Measurements from ENCODE around the gene HCN3. TPM values are rescaled to one million over a fixed set of nuclear protein-coding genes. Genes with fewer than 3 reads are reported as not detected.
"Not testable (repeated sequence)": the region's sequence is repeated elsewhere in the genome, so short reads cannot be mapped to it uniquely, and the experiment has no call there.

The HCN3 gene
- total RNA-seq, result 1 to 10 TPM; 1.8 to 5.7 TPM
- polyA plus RNA-seq, result 1 to 10 TPM in 1 of 2 donors, under 1 TPM in 1; 0.13 to 3.1 TPM
- long read RNA-seq, donor 1, partial matches to known transcripts, result 0 of 1 reads
- long read RNA-seq, donor 1, other reads (novel, unspliced or antisense), result 1 of 1 reads
- long read RNA-seq, donor 2, partial matches to known transcripts, result 0 of 2 reads
- long read RNA-seq, donor 2, other reads (novel, unspliced or antisense), result 1 of 2 reads

GRCh38 chr1:155277070-155277901 is at the start of gene HCN3:
HCN3 (plus strand) TSS chr1:155277463; CDS start chr1:155277591, 128 bp downstream.
- H3K27ac ChIP-seq (ENCODE audit: low read depth in 1 of 2, low read length in 2 of 2), result peak within 1 kb of the TSS in 1 of 2 donors; percentile 2
- H3K9me3 ChIP-seq (ENCODE audit: control insufficient read depth, low read length), result no peaks in the 10 kb centered on the region
- intact Hi-C loops (cut with DNase I), result loop anchor here in 1 of 2 donors (1.0 kb wide), 1 partner anchor 46 kb away; no protein-coding TSS in a partner anchor
- peak; percentile 98 to 99 for DNase-seq
- H3K36me3 ChIP-seq (ENCODE audit: control insufficient read depth in 1 of 2, insufficient read depth in 2 of 2, low read length in 1 of 2), result no peaks in the 10 kb centered on the region
- ATAC-seq (ENCODE audit: low FRiP score), result peak; percentile 92
- H3K4me1 ChIP-seq (ENCODE audit: control insufficient read depth in 1 of 2, insufficient read depth in 2 of 2, low read length in 2 of 2), result peaks cover 0 to 3% of the 10 kb centered on the region in 2 donors
- 1% methylated on average over 68 of the region's 68 CpGs for WGBS, 2 donors
- no peaks in the 10 kb centered on the region for H3K27me3 ChIP-seq (ENCODE audit: control insufficient read depth in 1 of 2, insufficient read depth in 2 of 2, low read length in 1 of 2)
- H3K4me3 ChIP-seq (ENCODE audit: low read length in 2 of 2), result peak within 1 kb of the TSS; percentile 36 to 44

DNA sequence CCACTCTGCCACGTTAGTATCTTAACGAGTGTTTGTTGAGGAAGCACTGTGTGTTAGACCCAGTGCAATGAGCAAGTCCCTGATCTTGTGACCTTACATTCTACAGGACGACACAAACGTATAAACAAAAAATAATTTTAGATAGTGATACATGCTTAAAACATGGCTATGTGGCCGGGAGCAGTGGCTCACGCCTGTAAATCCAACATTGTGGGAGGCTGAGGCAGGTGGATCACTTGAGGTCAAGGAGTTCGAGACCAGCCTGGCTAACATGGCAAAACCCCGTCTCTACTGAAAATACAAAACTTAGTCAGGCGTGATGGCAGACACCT is 49.2 kb upstream of the HCN3 start:
- Histone ChIP-seq H3K4me3 (ENCODE audit: low read length in 2 of 2) (no peak overlapping the region), H3K27ac (ENCODE audit: low read depth in 1 of 2, low read length in 2 of 2) (peak overlapping the region in 1 of 2 donors; percentile 83), H3K27me3 (ENCODE audit: control insufficient read depth in 1 of 2, insufficient read depth in 2 of 2, low read length in 1 of 2) (no peaks in the 10 kb centered on the region), H3K4me1 (ENCODE audit: control insufficient read depth in 1 of 2, insufficient read depth in 2 of 2, low read length in 2 of 2) (peaks cover 5 to 8% of the 10 kb centered on the region in 2 donors), H3K36me3 (ENCODE audit: control insufficient read depth in 1 of 2, insufficient read depth in 2 of 2, low read length in 1 of 2) (no peaks in the 10 kb centered on the region), H3K9me3 (ENCODE audit: control insufficient read depth, low read length) (no peaks in the 10 kb centered on the region)
- ATAC-seq (ENCODE audit: low FRiP score) (no peak), DNase-seq (no peak)
- 46 to 47% methylated on average over 9 of the region's 9 CpGs for WGBS, 2 donors
- intact Hi-C loops (cut with DNase I), result loop anchor here in 1 of 2 donors (5.0 kb wide), 2 partner anchors 36 to 51 kb away; no protein-coding TSS in a partner anchor

- H3K36me3 ChIP-seq (ENCODE audit: control insufficient read depth in 1 of 2, insufficient read depth in 2 of 2, low read length in 1 of 2); ATAC-seq (ENCODE audit: low FRiP score); intact Hi-C loops (cut with DNase I); H3K4me1 ChIP-seq (ENCODE audit: control insufficient read depth in 1 of 2, insufficient read depth in 2 of 2, low read length in 2 of 2); H3K27me3 ChIP-seq (ENCODE audit: control insufficient read depth in 1 of 2, insufficient read depth in 2 of 2, low read length in 1 of 2); DNase-seq; H3K4me3 ChIP-seq (ENCODE audit: low read length in 2 of 2); H3K9me3 ChIP-seq (ENCODE audit: control insufficient read depth, low read length): not testable (repeated sequence)
- WGBS, 2 donors, result 93 to 94% methylated on average over 3 of the region's 3 CpGs
- H3K27ac ChIP-seq (ENCODE audit: low read depth in 1 of 2, low read length in 2 of 2), result peak overlapping the region; percentile 29 to 75
These were observed 46.0 kb upstream of the HCN3 start for GRCh38 chr1:155231302-155231701.

DNA sequence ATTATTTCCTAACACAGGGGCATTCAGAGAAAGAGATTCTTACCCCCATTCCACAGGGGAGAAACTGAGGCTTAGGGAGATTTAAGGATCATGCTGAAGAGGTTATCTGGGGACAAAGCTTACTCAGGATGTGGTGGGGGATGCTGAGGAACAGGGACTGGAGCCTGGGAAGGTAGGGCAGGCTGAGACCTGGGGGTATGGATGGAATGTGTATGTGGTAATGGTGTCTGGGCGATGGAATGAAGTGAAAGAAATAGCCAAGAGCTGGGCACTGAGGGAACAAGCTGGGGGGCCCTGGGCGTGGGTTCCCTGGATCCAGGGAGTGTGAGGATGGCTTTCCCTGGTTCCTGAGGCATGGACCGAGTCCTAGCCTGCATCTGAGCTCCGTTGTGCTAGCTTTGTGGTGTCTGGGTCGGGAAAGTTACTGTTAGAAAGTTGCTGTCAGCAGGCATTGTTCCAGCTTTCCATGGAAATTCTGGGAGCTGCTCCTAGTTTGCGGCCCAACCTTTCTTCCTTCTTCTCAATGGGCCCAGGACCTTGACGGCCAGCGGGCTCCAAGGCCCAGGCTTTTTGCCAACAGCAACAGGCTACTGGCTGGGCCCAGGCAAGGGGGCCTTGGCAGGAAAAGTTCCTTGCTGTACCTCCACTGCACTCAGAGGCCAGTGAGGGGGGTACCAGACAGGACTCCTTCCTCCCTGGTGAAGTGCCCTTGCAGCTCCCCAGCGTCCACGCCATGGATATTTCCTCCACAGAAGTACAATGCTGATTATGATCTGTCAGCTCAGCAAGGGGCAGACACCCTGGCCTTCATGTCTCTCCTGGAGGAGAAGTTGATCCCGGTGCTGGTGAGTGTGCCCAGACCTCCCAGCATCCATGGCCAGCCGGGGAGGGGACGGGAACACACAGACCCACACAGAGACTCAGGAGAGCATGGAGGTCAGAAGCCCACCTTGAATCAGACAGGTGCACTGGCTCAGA is 45.0 kb upstream of the HCN3 start:
- H3K4me3 ChIP-seq (ENCODE audit: low read length in 2 of 2); intact Hi-C loops (cut with DNase I); H3K36me3 ChIP-seq (ENCODE audit: control insufficient read depth in 1 of 2, insufficient read depth in 2 of 2, low read length in 1 of 2); H3K9me3 ChIP-seq (ENCODE audit: control insufficient read depth, low read length); H3K4me1 ChIP-seq (ENCODE audit: control insufficient read depth in 1 of 2, insufficient read depth in 2 of 2, low read length in 2 of 2); H3K27me3 ChIP-seq (ENCODE audit: control insufficient read depth in 1 of 2, insufficient read depth in 2 of 2, low read length in 1 of 2): not testable (repeated sequence)
- peak; percentile 16 for ATAC-seq (ENCODE audit: low FRiP score)
- peak overlapping the region in 1 of 2 donors; percentile 8 for H3K27ac ChIP-seq (ENCODE audit: low read depth in 1 of 2, low read length in 2 of 2)
- DNase-seq, result peak; percentile 76 to 80
- 9 to 15% methylated on average over 13 of the region's 13 CpGs for WGBS, 2 donors

GRCh38 chr1:155233502-155233901 is 43.8 kb upstream of the HCN3 start:
- H3K4me1 ChIP-seq (ENCODE audit: control insufficient read depth in 1 of 2, insufficient read depth in 2 of 2, low read length in 2 of 2); H3K36me3 ChIP-seq (ENCODE audit: control insufficient read depth in 1 of 2, insufficient read depth in 2 of 2, low read length in 1 of 2); H3K27ac ChIP-seq (ENCODE audit: low read depth in 1 of 2, low read length in 2 of 2); ATAC-seq (ENCODE audit: low FRiP score); H3K4me3 ChIP-seq (ENCODE audit: low read length in 2 of 2); H3K9me3 ChIP-seq (ENCODE audit: control insufficient read depth, low read length); DNase-seq; H3K27me3 ChIP-seq (ENCODE audit: control insufficient read depth in 1 of 2, insufficient read depth in 2 of 2, low read length in 1 of 2); intact Hi-C loops (cut with DNase I): not testable (repeated sequence)
- WGBS, 2 donors, result 99 to 100% methylated on average over 1 to 2 of the region's 5 CpGs

GRCh38 chr1:155235375-155235774 is 41.9 kb upstream of the HCN3 start:
- H3K4me1 ChIP-seq (ENCODE audit: control insufficient read depth in 1 of 2, insufficient read depth in 2 of 2, low read length in 2 of 2); H3K27ac ChIP-seq (ENCODE audit: low read depth in 1 of 2, low read length in 2 of 2); H3K4me3 ChIP-seq (ENCODE audit: low read length in 2 of 2); DNase-seq; H3K9me3 ChIP-seq (ENCODE audit: control insufficient read depth, low read length); H3K36me3 ChIP-seq (ENCODE audit: control insufficient read depth in 1 of 2, insufficient read depth in 2 of 2, low read length in 1 of 2); H3K27me3 ChIP-seq (ENCODE audit: control insufficient read depth in 1 of 2, insufficient read depth in 2 of 2, low read length in 1 of 2); intact Hi-C loops (cut with DNase I); ATAC-seq (ENCODE audit: low FRiP score): not testable (repeated sequence)
- WGBS, 2 donors, result 88 to 94% methylated on average over 7 to 8 of the region's 9 CpGs

GRCh38 chr1:155236451-155236850 is 40.8 kb upstream of the HCN3 start:
- ATAC-seq (ENCODE audit: low FRiP score) (no peak), DNase-seq (no peak)
- Histone ChIP-seq H3K27ac (ENCODE audit: low read depth in 1 of 2, low read length in 2 of 2) (no peak overlapping the region), H3K9me3 (ENCODE audit: control insufficient read depth, low read length) (no peaks in the 10 kb centered on the region), H3K4me3 (ENCODE audit: low read length in 2 of 2) (no peak overlapping the region), H3K36me3 (ENCODE audit: control insufficient read depth in 1 of 2, insufficient read depth in 2 of 2, low read length in 1 of 2) (no peaks in the 10 kb centered on the region), H3K27me3 (ENCODE audit: control insufficient read depth in 1 of 2, insufficient read depth in 2 of 2, low read length in 1 of 2) (no peaks in the 10 kb centered on the region), H3K4me1 (ENCODE audit: control insufficient read depth in 1 of 2, insufficient read depth in 2 of 2, low read length in 2 of 2) (no peaks in the 10 kb centered on the region)
- intact Hi-C loops (cut with DNase I), result no loop called here
- 86 to 88% methylated on average over 5 of the region's 5 CpGs for WGBS, 2 donors

GRCh38 chr1:155241069-155241679 is 36.1 kb upstream of the HCN3 start:
- WGBS, 2 donors, result 17 to 19% methylated on average over 4 of the region's 4 CpGs
- ATAC-seq (ENCODE audit: low FRiP score) (peak; percentile 51), DNase-seq (peak in 1 of 2 donors; percentile 75)
- Histone ChIP-seq H3K36me3 (ENCODE audit: control insufficient read depth in 1 of 2, insufficient read depth in 2 of 2, low read length in 1 of 2) (no peaks in the 10 kb centered on the region), H3K9me3 (ENCODE audit: control insufficient read depth, low read length) (no peaks in the 10 kb centered on the region), H3K4me1 (ENCODE audit: control insufficient read depth in 1 of 2, insufficient read depth in 2 of 2, low read length in 2 of 2) (no peaks in the 10 kb centered on the region), H3K4me3 (ENCODE audit: low read length in 2 of 2) (no peak overlapping the region), H3K27me3 (ENCODE audit: control insufficient read depth in 1 of 2, insufficient read depth in 2 of 2, low read length in 1 of 2) (no peaks in the 10 kb centered on the region), H3K27ac (ENCODE audit: low read depth in 1 of 2, low read length in 2 of 2) (no peak overlapping the region)
- intact Hi-C loops (cut with DNase I), result loop anchor here (5.0 kb wide), 1 partner anchor 34 kb away; the partner anchor contains the start of genes MTX1 (in 2 of the 2) and THBS3 (in 2 of the 2)
